AG09319 (cell line): ENCODE data around the gene TMTC3.

Experiments
- DNase-seq: peaks from one replicate; pipeline ENCODE4 v3.0.0-alpha.2; 2010; ENCODE audit warnings: low read depth; ENCODE audit errors: extremely low read depth
- TF ChIP-seq, protein P1 (sequence below): IDR thresholded peaks from 2 replicates; pipeline ENCODE4 v1.5.1; 2011; ENCODE audit warnings: low read depth, mild to moderate bottlenecking, inconsistent platforms, low read length, moderate library complexity

TMTC3 gene

DNA sequence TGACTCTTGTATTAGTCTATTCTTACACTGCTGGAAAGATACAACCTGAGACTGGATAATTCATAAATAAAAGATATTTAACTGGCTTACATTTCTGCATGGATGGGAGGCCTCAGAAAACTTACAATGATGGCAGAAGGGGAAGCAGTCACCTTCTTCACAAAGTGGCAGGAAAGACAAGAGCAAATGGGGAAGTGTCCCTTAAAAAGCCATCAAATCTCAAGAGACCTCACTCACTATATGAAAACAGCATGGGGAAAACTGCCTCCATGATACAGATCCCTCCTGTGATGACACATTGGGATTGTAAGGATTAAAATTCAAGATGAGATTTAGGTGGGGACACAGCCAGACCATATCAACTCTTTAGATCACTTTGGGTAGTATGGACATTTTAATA, 83.7 kb downstream of the TMTC3 start:
- DNase-seq: no peak
- TF ChIP-seq, protein P1, sequence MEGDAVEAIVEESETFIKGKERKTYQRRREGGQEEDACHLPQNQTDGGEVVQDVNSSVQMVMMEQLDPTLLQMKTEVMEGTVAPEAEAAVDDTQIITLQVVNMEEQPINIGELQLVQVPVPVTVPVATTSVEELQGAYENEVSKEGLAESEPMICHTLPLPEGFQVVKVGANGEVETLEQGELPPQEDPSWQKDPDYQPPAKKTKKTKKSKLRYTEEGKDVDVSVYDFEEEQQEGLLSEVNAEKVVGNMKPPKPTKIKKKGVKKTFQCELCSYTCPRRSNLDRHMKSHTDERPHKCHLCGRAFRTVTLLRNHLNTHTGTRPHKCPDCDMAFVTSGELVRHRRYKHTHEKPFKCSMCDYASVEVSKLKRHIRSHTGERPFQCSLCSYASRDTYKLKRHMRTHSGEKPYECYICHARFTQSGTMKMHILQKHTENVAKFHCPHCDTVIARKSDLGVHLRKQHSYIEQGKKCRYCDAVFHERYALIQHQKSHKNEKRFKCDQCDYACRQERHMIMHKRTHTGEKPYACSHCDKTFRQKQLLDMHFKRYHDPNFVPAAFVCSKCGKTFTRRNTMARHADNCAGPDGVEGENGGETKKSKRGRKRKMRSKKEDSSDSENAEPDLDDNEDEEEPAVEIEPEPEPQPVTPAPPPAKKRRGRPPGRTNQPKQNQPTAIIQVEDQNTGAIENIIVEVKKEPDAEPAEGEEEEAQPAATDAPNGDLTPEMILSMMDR: no peak

DNA sequence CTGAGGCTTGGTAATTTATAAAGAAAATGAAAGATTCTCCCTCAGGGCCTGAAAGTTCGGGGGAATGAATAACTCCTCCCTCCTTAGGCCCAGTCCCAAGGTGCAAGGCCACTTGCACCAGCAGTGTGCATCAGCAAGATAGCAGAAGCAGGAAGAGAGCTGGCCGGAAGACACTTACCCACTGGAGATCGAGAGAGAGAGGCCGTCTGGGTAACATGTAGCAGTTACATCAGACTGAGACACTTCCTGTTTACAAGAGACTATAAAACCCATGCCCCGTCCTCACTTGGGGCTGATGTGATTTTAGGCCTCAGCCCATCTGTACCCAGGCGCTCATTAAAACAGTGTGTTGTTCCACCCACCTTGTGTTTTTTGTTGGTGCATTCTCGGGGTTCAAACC, 85.2 kb downstream of the TMTC3 start:
- DNase-seq: no peak

DNA sequence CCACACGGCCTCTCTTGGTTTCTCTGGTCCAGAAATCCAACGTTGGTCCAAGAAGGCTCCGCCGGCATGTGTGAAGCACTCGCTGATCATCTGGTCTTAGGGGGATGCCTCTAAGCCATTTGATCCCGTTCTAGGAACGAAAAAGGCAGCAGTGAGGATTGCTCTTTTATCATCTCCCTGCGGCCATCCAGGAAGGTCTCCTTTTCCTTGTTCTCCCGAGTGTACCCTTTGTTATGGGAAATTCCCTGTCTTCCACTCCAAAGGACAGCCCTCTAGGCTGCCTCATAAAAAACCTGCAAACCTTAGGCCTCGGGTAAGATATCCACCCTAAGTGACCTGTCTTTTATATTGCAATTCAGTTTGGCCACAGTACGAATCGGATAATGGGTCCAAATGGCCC, 85.8 kb downstream of the TMTC3 start:
- TF ChIP-seq, protein P1: no peak
- no peak for DNase-seq

More for the DNA sequence above, 85.2 kb downstream of the TMTC3 start:
- TF ChIP-seq, protein P1: no peak

DNA sequence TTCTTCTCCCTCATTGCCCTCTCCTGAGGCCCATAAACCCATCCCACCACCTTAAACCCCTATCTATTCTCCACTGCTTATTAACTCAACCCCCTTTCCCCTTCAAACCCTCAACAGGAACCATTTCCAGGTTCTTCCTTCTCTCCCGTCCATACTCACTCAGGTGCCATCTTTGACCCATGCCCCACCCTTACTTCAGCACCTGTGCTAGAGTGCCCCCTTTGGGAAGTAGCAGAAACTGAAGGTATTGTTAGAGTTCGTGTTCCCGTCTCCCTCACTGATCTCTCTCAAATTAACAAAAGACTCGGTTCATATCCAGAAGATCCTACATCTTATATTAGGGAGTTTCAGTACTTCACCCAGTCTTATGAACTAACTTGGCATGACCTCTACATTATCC, 86.6 kb downstream of the TMTC3 start:
- no peak for DNase-seq
- TF ChIP-seq, protein P1: no peak

DNA sequence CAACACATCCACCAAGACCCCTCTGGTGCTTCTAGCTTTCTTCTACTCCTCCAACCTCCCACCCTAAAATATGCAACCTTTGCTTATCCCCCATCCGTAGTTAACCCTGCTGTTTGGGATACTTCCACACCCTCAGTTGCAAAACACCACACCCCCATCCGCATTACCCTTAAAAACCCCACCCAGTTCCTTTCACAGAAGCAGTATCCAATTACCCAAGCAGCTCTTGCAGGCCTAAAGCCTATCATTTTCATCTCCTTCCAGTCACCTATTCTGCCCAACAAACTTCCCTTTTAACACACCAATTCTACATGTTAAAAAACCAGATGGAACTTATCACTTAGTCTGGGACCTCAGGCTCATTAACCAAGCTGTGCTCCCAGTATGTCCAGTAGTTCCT, 88.2 kb downstream of the TMTC3 start:
- TF ChIP-seq, protein P1: no peak
- no peak for DNase-seq

DNA sequence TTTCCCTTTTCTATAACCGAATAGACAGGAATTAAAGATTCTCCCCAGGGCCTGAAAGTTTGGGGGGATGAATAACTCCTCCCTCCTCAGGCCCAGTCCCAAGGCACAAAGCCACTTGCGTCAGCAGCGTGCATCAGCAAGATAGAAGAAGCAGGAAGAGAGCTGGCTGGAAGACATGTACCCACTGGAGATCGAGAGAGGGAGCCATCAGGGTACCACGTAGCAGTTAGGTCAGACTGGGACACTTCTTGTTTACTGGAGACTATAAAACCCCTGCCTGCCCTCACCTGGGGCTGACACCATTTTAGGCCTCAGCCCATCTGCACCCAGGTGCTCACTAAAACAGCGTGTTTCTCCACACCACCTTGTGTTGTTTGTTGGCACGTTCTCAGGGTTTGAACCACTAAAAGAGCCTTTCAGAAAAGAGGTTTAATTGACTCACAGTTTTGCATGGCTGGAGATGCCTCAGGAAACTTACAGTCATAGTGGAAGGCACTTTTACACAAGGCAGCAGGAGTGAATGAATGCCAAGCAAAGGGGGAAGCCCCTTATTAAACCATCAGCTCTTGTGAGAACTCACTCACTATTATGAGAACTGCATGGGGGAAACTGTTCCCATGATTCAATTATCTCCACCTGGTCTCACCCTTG, 93.2 kb downstream of the TMTC3 start:
- no peak for DNase-seq
- TF ChIP-seq, protein P1: no peak

DNA sequence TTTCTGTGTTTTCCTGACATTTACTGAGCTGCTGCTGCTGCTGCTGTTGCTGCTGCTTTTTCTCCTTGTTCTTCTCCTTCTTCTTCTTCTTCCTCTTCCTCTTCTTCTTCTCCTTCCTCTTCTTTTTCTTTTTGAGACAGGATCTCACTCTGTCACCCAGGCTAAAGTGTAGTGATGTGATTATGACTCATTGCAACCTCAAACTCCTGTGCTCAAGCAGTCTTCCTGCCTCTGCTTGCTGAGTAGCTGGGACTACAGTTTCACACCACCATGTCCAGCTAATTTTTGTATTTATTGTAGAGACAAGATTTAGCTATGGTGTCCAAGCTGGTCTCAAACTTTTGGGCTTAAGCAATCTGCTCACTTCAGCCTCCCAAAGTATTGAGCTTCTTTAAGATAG, 95.8 kb downstream of the TMTC3 start:
- TF ChIP-seq, protein P1: no peak
- peak; percentile 5 for DNase-seq
